Astrocyte (in vitro differentiated cells and primary cell): ENCODE measurements around the gene MYOZ1.

ENCODE experiments used
- CTCF ChIP-seq: IDR thresholded peaks from 2 replicates; pipeline ENCODE4 v1.5.1; 2011; ENCODE audit warnings: low read depth, mild to moderate bottlenecking, inconsistent platforms, low read length, moderate library complexity; ENCODE audit not compliant: insufficient read depth
- EZH2 ChIP-seq: IDR thresholded peaks from 2 replicates; pipeline ENCODE4 v1.6.1; 2012; ENCODE audit warnings: mild to moderate bottlenecking, low read length, inconsistent platforms; ENCODE audit not compliant: insufficient read depth

- TF ChIP-seq CTCF, result no peak
- no peak for TF ChIP-seq EZH2
These were observed 48.2 kb downstream of the MYOZ1 start for GRCh38 chr10:73593110-73593509.
